Sigmoid colon (tissue), 4 donors: ENCODE results near the gene VIT.

Experiments
- EP300 ChIP-seq, 4 donors: sonication (generic); formaldehyde crosslinking; IDR thresholded peaks; one replicate each; pipeline ENCODE4 v1.6.1; 2017; ENCODE audit warnings: antibody characterized with exemption in 4 of 4
- POLR2A ChIP-seq, 2 donors: fragments of 450-650 bp; IDR thresholded peaks; one replicate each; pipeline ENCODE4 v1.6.1; 2016; ENCODE audit warnings: antibody characterized with exemption in 2 of 2, mild to moderate bottlenecking in 2 of 2, moderate library complexity in 2 of 2
- POLR2AphosphoS5 ChIP-seq, 4 donors: sonication (generic); formaldehyde crosslinking; IDR thresholded peaks; one replicate each; pipeline ENCODE4 v1.6.1; 2017; ENCODE audit warnings: antibody characterized with exemption in 4 of 4
- TF ChIP-seq, protein P1 (sequence below), 4 experiments: fragments of 450-650 bp in 3 of 4; fragments of 200-600 bp in 1 of 4; IDR thresholded peaks; one replicate each; pipeline ENCODE4 v1.5.1; 2016 to 2019; ENCODE audit warnings: antibody characterized with exemption in 4 of 4, mild to moderate bottlenecking in 3 of 4, moderate library complexity in 2 of 4

DNA sequence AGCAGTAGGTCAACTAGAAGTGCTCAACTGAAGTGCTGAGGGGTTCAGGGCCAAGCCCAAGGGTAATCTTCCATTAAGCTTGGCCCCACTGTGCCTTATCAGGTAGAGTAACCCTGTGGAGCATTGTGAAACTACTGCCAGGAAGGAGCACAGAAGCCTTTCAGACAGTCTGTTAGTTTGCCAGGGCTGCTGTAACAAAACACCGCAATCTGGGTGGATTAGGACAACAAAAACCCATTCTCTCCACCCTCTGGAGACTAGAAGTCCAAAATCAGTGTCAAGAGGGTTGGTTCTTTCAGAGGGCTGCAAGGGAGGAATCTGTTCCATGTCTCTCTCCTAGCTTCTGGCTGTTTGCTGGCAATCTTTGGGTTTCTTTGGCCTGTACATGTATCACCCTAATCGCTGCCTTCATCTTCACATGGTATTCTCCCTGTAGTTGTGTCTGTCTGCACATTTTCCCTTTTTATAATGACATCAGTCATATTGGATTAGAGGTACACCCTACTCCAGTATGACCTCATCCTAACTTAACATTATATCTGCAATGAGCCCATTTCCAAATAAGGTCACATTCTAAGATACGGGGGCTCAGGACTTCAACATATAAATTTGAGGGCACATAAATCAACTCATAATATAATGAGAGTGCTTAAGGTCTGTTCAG, 21.2 kb downstream of the VIT start:
- TF ChIP-seq, protein P1, sequence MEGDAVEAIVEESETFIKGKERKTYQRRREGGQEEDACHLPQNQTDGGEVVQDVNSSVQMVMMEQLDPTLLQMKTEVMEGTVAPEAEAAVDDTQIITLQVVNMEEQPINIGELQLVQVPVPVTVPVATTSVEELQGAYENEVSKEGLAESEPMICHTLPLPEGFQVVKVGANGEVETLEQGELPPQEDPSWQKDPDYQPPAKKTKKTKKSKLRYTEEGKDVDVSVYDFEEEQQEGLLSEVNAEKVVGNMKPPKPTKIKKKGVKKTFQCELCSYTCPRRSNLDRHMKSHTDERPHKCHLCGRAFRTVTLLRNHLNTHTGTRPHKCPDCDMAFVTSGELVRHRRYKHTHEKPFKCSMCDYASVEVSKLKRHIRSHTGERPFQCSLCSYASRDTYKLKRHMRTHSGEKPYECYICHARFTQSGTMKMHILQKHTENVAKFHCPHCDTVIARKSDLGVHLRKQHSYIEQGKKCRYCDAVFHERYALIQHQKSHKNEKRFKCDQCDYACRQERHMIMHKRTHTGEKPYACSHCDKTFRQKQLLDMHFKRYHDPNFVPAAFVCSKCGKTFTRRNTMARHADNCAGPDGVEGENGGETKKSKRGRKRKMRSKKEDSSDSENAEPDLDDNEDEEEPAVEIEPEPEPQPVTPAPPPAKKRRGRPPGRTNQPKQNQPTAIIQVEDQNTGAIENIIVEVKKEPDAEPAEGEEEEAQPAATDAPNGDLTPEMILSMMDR (IDR thresholded peaks at IDR 0.05): no peak
- TF ChIP-seq POLR2AphosphoS5 (IDR thresholded peaks at IDR 0.05): no peak
- no peak for TF ChIP-seq EP300 (IDR thresholded peaks at IDR 0.05)
- no peak for TF ChIP-seq POLR2A (IDR thresholded peaks at IDR 0.05)
